HEK293 (cell line): ENCODE data around the gene TNNT3.

Experiments
- SALL2 ChIP-seq: fragments of 450-650 bp; formaldehyde crosslinking; IDR thresholded peaks from 2 replicates; pipeline ENCODE4 v1.5.0; 2017; ENCODE audit warnings: missing biosample characterization, mild to moderate bottlenecking, missing genetic modification characterization, borderline replicate concordance
- TF ChIP-seq, protein P1 (sequence below): fragments of 450-650 bp; formaldehyde crosslinking; IDR thresholded peaks from 2 replicates; pipeline ENCODE4 v1.5.1; 2016; ENCODE audit warnings: missing biosample characterization, missing genetic modification characterization
- TF ChIP-seq, protein P2 (sequence below): fragments of 450-650 bp; formaldehyde crosslinking; IDR thresholded peaks from 2 replicates; pipeline ENCODE4 v1.5.1; 2016; ENCODE audit warnings: missing biosample characterization, missing genetic modification characterization
- TF ChIP-seq, protein P3 (sequence below): fragments of 450-650 bp; formaldehyde crosslinking; optimal IDR thresholded peaks from 2 replicates; pipeline ENCODE3; 2016; ENCODE audit warnings: missing biosample characterization, mild to moderate bottlenecking, missing genetic modification characterization

DNA sequence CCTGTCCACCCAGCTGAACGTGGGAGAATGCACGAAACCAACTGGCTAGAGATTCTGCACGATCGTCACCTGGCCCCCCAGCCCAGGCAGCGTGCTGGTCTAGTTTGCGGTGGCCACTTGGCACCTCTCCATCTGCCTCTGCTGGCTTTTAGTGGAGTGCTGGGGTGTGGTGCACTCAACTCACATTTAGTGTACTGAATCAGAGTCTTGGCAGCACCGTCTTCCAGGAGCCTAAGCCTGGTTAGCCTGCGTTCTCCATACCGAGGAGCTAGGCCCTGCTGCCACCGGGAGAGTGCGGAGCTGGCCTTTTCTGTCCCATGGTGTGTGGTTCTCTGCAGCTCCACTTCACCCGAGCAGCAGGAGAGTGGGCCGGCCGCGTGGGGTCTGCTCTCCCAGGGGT, 30.4 kb downstream of the TNNT3 start:
- TF ChIP-seq, protein P1, sequence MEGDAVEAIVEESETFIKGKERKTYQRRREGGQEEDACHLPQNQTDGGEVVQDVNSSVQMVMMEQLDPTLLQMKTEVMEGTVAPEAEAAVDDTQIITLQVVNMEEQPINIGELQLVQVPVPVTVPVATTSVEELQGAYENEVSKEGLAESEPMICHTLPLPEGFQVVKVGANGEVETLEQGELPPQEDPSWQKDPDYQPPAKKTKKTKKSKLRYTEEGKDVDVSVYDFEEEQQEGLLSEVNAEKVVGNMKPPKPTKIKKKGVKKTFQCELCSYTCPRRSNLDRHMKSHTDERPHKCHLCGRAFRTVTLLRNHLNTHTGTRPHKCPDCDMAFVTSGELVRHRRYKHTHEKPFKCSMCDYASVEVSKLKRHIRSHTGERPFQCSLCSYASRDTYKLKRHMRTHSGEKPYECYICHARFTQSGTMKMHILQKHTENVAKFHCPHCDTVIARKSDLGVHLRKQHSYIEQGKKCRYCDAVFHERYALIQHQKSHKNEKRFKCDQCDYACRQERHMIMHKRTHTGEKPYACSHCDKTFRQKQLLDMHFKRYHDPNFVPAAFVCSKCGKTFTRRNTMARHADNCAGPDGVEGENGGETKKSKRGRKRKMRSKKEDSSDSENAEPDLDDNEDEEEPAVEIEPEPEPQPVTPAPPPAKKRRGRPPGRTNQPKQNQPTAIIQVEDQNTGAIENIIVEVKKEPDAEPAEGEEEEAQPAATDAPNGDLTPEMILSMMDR (tag by site-specific recombination), result no peak
- TF ChIP-seq, protein P2, sequence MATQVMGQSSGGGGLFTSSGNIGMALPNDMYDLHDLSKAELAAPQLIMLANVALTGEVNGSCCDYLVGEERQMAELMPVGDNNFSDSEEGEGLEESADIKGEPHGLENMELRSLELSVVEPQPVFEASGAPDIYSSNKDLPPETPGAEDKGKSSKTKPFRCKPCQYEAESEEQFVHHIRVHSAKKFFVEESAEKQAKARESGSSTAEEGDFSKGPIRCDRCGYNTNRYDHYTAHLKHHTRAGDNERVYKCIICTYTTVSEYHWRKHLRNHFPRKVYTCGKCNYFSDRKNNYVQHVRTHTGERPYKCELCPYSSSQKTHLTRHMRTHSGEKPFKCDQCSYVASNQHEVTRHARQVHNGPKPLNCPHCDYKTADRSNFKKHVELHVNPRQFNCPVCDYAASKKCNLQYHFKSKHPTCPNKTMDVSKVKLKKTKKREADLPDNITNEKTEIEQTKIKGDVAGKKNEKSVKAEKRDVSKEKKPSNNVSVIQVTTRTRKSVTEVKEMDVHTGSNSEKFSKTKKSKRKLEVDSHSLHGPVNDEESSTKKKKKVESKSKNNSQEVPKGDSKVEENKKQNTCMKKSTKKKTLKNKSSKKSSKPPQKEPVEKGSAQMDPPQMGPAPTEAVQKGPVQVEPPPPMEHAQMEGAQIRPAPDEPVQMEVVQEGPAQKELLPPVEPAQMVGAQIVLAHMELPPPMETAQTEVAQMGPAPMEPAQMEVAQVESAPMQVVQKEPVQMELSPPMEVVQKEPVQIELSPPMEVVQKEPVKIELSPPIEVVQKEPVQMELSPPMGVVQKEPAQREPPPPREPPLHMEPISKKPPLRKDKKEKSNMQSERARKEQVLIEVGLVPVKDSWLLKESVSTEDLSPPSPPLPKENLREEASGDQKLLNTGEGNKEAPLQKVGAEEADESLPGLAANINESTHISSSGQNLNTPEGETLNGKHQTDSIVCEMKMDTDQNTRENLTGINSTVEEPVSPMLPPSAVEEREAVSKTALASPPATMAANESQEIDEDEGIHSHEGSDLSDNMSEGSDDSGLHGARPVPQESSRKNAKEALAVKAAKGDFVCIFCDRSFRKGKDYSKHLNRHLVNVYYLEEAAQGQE (tag by site-specific recombination), result no peak
- TF ChIP-seq, protein P3, sequence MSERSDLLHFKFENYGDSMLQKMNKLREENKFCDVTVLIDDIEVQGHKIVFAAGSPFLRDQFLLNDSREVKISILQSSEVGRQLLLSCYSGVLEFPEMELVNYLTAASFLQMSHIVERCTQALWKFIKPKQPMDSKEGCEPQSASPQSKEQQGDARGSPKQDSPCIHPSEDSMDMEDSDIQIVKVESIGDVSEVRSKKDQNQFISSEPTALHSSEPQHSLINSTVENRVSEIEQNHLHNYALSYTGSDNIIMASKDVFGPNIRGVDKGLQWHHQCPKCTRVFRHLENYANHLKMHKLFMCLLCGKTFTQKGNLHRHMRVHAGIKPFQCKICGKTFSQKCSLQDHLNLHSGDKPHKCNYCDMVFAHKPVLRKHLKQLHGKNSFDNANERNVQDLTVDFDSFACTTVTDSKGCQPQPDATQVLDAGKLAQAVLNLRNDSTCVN (tag by site-specific recombination), result no peak
- TF ChIP-seq SALL2, result no peak
